SHP77 treated with DMSO at 0.1 percent for 48 hours (cell line): ENCODE results near the gene CLDN24.
"Not testable (repeated sequence)": the region's sequence is repeated elsewhere in the genome, so short reads cannot be mapped to it uniquely, and the experiment has no call there.

Experiments
- DNase-seq: peaks from one replicate; lab custom pipeline; 2025; lab: John Stamatoyannopoulos, UW

CLDN24 gene

DNA sequence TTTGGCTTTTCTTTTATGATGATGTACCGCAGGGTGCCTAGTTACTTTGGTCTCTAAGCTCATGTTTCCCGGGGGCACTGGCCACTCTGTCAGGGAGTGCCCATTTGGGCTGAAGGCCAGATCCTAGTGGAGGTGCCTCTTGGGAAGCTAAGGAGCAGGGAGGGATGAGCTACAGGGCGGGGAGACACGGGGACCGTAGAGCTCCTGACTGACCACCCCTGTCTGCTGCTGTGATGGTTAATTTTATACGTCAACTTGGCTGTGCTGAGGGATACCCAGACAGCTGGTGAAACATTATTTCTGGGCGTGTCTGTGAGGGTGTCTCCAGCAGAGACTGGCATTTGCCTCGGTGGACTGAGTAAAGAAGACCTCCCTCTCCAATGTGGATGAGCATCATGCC is 24.9 kb upstream of the CLDN24 start:
- DNase-seq: no peak

DNA sequence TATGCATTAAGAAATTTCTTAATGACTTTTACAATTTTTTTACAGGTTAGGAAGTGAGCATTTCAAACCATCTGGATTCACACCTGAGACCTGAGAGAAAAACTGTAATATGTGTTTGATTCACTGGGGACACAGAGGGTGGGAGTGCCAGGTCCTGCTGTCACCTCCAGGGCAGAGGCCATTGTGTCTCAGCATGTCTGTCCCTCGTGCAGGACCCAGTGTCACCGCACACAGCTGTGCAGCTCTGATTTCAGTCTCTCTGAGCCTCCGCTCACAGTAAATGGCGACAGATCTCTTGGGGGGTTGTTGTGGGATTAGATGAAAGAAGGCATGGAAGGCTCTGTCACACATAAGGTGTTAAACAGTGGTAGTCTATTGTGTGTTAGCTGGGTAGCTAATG is 23.0 kb upstream of the CLDN24 start:
- DNase-seq: no peak

DNA sequence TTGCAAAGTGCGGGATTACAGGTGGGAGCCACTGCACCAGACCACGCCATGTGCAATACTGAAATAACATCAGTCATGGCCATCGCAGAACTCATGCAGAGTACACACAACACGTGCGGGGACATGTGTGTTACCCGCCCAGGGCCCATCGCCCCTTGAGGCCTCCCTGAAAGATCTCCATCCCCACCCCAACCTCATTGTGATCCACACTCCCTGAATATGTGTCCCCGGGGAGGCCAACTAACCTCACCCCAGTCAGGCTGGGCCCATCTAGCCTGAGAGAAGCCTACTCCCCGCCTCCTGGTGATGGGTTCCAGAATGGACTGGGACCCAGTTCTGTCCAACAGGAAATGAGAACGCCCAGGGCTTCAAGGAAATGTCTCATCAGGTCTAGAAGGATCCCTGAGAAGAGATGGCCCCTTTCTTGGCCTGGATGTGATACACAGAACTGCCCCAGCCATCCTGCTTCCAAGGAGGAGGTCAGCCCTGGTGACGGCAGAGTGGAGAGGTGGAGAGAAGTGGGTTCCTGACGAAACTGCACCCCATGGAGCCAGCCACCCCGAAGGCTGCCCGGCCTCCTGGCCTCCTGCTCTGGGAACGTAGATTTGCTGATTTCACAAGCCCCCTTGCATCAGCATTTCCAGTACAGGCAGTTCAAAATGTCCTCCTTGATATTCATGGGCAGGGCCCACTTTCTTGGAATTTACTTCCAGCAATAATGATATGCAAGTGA is 22.5 kb upstream of the CLDN24 start:
- no peak for DNase-seq

DNA sequence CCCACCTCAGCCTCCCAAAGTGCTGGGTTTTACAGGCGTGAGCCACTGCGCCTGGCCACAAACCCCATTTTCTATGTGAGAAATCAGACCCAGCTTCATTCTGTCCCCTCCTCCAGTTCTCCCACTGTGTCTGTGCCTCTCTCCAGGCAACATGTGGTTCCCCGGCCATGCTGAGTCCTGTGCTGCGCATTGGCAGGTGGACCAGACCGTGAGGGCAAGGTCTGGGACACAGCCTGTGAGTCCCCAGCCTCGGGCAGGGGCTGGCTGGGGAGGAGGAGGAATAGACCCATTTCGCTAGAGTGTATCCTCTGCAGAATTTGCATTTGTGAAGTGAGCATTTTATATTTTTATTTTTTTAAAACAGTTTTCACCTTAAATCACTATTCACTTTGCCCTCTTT is 21.5 kb upstream of the CLDN24 start:
- DNase-seq: no peak

DNA sequence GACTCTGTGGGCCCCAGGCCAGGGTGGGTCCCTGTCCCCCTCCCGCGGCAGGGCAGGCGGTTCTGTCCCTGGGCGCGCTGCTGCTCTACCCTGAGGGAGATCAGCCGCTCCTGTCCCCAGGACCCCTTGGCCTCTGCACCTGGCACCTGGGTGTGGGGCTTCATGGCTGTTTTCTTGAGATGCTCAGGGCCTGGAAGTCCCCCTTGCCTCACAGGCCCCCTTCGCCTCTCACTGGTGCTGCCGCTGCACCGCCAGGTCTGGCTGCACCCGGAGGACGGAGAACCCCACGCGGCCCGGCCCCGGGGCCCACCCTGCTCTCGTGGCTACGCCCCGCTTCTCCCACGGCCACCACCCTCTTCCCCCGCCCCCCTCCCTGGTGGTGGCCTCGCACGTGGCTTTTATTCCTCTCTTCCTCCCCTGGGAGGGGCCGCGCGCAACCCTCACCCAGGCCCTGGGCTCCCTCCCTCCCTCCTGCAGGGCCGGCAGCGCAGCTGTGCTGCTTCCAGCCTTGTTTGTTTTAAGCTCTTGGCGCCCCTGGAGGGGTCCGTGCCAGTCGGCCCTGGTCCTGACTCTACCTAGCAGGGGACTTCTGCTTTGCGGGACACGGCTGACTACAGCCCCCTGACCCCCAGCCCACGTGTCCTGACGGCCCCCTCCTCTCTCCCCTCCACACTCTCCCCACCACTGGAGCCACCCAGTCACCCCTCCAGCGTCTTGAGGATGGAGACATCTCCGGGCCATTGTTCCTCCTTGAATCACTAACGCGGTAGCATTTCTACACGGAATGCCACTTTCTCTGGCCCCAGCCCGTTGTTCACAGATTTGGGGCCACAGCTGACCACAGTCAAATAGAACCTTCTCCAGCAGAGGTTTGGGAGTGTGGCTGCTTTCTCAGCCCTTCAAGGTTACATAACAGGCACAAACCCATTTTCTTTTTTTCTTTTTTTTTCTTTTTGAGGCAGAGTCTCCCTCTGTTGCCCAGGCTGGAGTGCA is 20.6 kb upstream of the CLDN24 start:
- no peak for DNase-seq

DNA sequence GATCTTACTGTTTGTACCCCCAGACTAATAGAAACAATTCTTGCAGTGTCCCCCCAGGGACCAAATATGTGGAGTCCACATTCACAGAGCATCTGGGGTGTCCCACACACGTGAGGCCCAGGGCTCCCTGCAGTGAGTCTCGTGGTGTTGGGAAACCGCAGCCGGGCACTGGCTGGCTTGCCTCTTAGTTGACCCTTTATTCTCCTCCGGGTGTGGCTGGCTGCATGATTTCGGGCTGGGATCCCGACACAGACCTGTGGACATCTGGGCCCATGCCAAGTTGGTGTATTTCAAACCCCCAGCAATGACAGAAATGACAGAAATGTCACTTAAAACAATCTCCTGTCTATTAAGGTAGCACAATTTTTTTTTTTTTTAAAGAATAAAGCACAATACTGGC is 15.6 kb upstream of the CLDN24 start:
- DNase-seq: no peak

DNA sequence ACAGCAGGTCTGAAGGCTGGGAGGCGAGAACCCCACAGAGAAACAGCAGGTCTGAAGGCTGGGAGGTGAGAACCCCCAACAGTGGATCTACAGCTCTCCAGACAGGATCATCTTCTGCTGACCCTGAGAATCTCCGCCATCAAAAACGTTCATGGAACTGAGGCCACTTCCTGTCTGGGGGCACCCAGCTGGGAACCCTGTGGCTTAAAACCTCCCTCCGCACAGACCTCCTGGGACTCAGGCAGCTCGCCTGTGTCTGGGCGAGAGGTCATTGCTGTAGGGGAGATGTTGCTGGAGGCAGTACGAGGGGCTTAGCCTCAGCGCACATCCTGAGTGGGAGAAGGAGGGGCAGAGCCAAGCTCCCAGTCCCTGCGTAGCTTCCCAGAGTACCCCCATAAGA is 15.1 kb upstream of the CLDN24 start:
- no peak for DNase-seq

DNA sequence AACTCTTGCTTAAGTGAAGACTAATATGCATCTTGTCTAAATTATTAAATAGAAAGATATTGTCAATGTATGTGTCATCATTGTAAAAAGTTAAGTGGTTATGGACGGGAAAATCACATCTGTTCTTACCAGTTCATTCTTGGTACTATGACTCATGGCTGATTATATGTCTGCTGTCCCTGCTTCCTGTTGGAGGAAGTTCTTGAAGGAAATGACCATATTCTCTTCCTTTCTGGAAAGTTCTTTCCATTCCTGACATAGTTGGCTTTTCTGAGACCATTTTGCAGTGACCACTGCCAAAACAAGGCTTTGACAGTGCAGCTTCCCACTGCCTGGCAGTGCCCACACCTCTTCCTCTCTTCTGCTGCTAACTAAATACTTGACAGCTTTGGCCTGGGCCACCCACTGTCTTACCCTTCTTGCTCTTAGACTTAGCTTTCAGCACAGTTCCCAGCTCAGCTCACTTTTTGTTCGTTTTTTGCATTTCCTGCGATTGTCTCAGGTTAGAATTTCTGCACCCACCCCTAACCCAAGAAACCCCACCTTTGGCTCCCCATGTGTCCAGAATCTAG is 13.2 kb upstream of the CLDN24 start:
- no peak for DNase-seq

DNA sequence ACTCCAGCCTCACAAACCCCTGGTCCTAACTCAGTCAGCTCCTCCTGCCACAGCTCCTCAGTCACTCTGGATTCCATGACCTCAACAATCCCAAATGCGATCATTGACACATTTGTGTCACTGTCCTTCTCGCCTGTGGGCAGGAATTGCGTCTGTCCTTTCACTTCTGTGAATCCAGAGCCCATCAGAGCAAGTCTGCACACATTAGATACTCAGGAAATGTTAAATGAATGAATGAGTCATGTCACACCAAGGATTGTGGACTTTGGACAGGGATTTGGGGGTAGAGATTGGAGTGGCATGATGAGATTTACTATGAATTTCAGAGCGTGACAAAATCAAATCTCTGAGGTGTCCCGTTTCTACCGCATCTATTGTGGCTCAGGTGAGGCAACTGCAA is 11.8 kb upstream of the CLDN24 start:
- no peak for DNase-seq

DNA sequence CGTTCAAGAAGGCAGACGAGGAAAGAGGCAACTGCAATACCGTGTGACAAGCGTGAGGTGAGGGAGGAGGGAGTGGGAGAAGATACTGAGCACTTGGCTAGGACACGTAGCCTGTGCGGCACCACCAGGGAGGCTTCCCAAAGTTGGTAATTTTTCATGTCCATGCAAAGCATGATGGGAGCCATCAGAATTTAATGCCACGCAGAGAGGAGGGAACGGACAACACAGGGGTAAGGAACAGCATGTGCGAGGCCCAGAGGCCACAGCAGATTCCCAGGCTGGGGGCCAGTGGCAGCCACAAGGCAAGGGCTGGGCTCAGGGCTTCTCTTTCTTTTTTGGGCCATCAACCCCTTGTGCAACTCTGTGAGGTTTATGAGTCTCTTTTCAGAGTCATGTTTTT is 11.0 kb upstream of the CLDN24 start:
- no peak for DNase-seq

DNA sequence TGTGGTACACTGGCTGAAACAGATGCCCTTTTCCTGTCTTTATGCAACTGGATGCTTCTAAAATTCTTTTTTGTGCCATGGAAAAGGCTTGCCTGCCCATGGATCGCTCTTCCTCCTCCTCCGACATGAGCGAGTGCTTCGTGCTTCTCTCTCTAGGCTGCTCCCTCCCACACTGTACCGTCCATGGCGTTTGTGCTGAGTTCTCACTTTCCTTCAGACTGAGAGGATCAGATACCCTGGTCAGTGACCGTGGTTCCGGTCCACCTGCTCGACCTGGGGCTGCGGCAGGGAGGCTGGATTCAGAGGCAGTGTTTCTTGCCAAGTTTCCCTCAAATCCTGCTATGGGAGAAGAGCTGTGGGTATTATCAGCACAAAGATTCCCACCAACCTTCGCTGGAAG is 10.2 kb upstream of the CLDN24 start:
- no peak for DNase-seq

DNA sequence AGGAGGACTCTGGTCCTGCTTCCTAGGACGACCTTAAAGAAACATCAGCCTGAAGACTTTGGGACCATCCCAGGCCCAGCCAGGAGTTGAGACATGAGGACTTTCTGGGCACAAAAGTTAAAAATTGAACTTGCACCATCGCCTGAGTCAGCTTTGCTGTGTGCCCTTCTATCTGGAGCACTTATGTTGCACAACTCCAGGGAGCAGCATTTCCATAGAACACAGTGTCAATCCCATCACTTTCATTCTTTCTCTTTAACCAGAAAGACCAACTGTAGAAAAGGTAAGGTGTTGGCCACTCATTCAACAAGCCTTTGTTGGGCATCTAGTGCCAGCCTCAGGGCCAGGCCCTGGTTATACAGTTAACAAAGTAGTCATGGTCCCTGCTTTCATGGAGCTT is 8.6 kb upstream of the CLDN24 start:
- DNase-seq: no peak

DNA sequence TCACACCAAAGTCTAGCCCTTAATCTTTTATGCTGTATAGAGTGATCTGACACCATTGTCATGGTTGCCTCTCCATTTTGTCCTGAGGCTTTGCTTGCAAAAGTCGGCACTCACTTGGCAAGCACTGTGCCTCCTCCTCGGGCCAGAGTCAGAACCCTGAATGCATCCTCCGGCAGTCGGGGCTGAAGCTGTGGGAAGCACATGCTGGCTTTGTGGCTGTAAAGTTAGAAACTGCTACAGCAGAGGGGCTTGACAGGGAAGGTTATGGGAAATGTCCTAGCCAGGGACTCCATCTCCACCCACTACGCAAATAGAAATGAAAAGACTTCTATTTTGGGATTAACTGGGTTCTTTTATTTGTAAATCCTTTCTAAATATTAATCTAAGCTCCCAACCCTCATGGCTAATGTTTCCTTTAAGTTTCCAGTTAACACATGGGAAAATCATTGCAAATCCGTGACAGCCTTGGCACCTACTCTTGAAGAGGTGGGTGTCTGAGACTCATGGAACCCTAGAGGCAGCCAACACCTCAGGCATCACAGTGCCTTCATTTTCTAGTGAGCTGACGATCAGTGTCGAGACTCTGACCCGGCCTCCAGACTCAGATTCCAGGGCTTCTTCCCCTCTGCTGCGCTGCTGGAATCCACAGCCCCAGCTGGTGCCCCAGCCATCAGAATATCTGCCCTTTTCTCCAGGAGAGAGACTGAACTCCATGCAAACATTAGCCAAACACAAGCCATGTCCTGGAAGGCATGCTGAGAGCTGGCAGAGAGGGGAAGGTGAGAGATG is 7.9 kb upstream of the CLDN24 start:
- no peak for DNase-seq

DNA sequence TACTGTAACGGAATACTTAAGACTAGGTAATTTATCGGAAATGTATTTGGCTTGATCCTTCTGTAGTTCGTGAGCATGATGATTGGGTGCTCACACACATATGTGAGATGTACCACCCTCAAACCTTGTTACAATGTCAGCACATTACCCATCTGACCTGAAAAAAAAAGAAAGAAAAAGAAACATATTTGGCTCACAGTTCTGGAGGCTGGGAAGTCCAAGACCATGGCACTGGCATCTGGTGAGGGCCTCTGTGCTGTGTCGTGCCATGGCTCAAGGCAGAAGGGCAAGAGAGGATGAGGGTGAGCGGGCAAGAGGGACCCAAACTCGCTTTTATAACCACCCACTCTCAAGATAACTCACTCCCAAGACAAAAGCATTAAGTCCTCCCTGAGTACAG is 7.0 kb upstream of the CLDN24 start:
- DNase-seq: no peak

DNA sequence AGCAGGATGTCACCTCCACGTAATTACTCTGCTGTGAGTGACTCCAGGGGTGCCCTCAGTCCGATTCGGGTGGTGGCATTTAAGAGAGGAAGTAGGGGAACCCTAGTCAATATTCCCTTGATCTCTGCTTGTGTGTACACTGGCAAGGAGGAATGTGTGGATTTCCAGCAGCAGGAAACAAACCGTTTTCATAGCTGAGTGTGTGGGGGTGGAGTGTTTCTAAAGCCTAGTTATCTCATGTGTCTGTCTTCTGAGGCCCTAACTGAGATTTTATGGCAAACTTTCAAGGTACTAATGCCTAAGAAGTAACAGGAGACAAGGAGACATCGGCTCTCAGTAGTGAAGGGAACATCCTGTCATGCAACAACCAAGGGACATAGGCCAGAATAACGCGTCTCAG is 6.6 kb upstream of the CLDN24 start:
- no peak for DNase-seq

DNA sequence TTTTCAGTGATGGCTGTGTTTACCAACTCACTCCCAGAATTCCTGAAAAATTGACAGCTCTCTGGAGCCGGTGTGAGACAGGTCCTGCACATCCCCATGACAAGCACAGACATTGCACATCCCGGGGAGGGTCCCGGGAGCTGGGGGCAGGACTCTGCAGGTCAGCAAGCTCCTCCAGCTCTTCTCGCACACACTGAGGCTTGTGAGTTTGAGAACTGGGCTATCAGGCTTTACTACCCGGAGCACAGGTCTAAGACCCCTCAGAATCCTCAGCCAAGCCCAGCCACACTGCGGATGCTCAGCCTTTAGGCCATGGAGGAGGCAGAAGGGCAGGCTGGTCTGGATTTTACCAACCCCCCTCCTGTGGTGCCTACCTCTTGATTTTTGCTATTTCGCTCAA is 5.6 kb upstream of the CLDN24 start:
- no peak for DNase-seq

DNA sequence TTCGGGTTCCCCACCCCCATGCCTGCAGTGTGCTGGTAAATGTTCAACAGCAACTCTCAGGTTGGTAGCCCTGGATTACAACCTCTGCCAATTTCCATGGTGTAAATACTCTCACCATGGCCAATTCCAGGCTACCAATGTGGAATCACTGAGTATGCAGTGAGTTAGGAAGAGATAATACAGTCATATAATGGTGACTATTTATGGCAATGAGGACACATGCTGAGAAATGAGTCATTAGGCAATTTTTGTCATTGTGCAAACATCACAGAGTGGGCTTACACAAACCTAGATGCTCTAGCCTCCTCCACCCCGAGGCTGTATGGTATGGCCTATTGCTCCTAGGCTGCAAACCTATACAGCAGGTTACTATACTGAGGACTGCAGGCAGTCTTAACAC is 4.6 kb upstream of the CLDN24 start:
- no peak for DNase-seq

DNA sequence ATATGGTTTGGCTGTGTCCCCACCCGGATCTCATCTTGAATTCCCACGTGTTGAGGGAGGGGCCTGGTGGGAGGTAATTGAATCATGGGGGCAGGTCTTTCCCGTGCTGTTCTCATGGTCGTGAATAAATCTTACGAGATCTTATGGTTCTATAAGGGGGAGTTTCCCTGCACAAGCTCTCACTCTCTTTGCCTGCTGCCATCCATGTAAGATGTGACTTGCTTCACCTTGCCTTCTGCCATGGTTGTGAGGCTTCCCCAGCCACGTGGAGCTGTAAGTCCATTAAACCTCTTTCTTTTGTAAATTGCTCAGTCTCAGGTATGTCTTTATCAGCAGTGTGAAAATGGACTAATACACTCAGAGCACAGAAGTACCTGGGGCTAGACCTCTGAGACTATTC is 4.2 kb upstream of the CLDN24 start:
- not testable (repeated sequence) for DNase-seq

DNA sequence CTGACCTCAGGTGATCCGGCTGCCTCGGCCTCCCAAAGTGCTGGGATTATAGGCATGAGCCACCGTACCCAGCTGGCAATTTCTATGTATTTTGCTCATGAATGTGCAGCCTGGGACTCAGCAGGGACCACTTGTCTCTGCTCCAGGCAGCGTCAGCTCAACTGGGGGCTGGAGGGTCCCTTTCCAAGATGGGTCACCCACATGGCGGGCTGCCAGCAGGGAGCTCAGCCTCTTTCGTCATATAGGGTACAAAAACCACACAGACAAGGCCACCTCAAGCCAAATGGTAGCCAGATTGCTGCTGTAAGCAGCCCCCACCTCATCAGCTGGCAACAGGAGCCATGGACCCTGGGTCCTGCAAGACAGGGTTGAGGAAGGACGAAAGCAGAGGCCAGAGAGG is 2.4 kb upstream of the CLDN24 start:
- DNase-seq: no peak

DNA sequence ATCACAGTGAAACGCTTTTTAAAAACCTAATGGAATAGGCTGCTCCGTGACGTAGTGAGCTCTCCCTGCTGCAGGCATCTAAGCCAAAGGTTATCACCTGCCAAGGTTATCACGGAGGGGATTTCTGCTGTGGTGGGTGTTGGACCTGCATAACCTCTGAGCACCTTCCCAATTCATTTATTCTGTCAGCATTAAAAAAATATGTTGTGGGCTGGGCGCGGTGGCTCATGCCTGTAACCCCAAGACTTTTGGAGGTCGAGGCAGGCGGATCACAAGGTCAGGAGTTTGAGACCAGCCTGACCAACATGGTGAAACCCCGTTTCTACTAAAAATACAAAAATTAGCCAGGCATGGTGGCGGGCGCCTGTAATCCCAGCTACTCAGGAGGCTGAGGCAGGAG is 1.8 kb upstream of the CLDN24 start:
- not testable (repeated sequence) for DNase-seq

DNA sequence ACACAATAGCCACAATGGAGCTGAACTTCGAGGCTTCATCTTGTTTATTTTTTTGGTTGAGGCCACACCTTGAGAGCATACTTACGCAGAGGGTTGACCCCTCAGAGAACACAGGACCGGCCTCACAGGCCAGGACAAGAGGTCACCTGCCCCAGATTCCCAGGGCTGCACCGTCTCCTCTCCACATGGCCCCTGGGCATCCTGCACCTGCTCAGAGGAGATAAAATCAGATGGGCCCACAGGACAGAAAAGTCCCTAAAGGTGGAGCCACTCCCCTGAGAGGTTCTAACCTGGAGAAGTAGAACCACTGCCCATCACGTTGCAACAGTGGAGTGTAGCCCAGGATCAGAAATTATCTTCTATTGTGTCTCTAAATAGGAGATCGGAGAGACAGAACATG is 1.1 kb upstream of the CLDN24 start:
- no peak for DNase-seq

DNA sequence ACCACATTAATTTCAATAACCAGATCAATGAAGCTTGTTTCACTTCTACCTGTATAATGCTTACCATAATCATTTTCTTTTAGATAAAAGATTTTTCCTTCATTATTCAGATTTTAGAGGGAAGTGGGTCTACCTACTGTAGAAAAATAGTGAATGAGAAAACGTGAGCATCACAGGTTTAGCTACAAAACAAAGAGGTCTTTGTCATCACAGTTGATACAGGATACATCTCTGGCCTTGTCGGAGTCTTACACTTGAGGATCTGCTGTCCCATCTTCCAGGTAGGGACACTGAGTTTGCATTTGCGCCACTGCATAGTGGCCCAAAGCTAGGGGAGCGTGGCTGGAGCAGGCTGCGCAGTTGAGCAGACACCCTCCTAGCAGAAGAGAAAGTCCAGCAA is 710 bp downstream of the CLDN24 start:
- DNase-seq: no peak
